Measurements from ENCODE around the gene TMEM169.
"Not testable (repeated sequence)": the region's sequence is repeated elsewhere in the genome, so short reads cannot be mapped to it uniquely, and the experiment has no call there.

The TMEM169 gene

GRCh38 chr2:216134958-216135541, 53.3 kb downstream of the TMEM169 start:
- no peak for DNase-seq

- no peak for DNase-seq
These were observed 58.2 kb downstream of the TMEM169 start for GRCh38 chr2:216139884-216140283.

GRCh38 chr2:216141516-216141915, 59.8 kb downstream of the TMEM169 start:
- DNase-seq, result not testable (repeated sequence)

- DNase-seq, result no peak
These were observed 60.8 kb downstream of the TMEM169 start for GRCh38 chr2:216142540-216142939.

- DNase-seq, result no peak
These were observed 62.7 kb downstream of the TMEM169 start for GRCh38 chr2:216144372-216144771.

GRCh38 chr2:216144857-216145256, 63.1 kb downstream of the TMEM169 start:
- DNase-seq, result no peak

- DNase-seq, result no peak
These were observed 64.9 kb downstream of the TMEM169 start for GRCh38 chr2:216146573-216146972.

- no peak for DNase-seq
These were observed 65.7 kb downstream of the TMEM169 start for GRCh38 chr2:216147172-216148131.

GRCh38 chr2:216148983-216149382, 67.3 kb downstream of the TMEM169 start:
- DNase-seq, result no peak

- DNase-seq, result no peak
These were observed 68.0 kb downstream of the TMEM169 start for GRCh38 chr2:216149741-216150140.

GRCh38 chr2:216151313-216152025, 69.8 kb downstream of the TMEM169 start:
- no peak for DNase-seq

Data from activated CD8-positive, alpha-beta memory T cell treated with anti-CD3 and anti-CD28 coated beads for 24 hours (primary cell).